SU-DHL-6 (cell line): ENCODE data around the gene AK1.

Experiments used
- H2AFZ ChIP-seq: fragments of 200-600 bp; sonication (generic); 2 replicates; pipeline ENCODE4 v1.6.1; 2014; ENCODE audit warnings: low read depth, mild to moderate bottlenecking, moderate library complexity, mixed read lengths, antibody characterized with exemption, low read length; ENCODE audit not compliant: severe bottlenecking
- H3F3A ChIP-seq: fragments of 200-600 bp; shearing (Covaris generic); 2 replicates; pipeline ENCODE4 v1.6.0; 2016; ENCODE audit warnings: antibody characterized with exemption, mild to moderate bottlenecking; ENCODE audit not compliant: insufficient read depth
- H3K27ac ChIP-seq: fragments of 200-600 bp; sonication (generic); 2 replicates; pipeline ENCODE4 v1.5.1; 2016; ENCODE audit warnings: low read depth, mild to moderate bottlenecking, low read length, moderate library complexity, mixed read lengths
- H3K27me3 ChIP-seq: fragments of 200-600 bp; sonication (generic), shearing (Covaris generic); 2 replicates; pipeline ENCODE4 v1.6.0; 2014; ENCODE audit warnings: mild to moderate bottlenecking, low read length
- H3K36me3 ChIP-seq: fragments of 200-600 bp; sonication (generic); 2 replicates; pipeline ENCODE4 v1.6.1; 2014; ENCODE audit warnings: mild to moderate bottlenecking, low read length, mixed read lengths
- H3K4me2 ChIP-seq: fragments of 300-600, 200-600 bp; shearing (Covaris generic), sonication (generic); 2 replicates; pipeline ENCODE4 v1.6.0; 2014; ENCODE audit warnings: low read length, low read depth, mild to moderate bottlenecking; ENCODE audit not compliant: poor library complexity, severe bottlenecking
- H3K4me3 ChIP-seq: fragments of 200-600 bp; sonication (generic); 2 replicates; pipeline ENCODE4 v1.5.1; 2014; ENCODE audit warnings: antibody characterized with exemption, low read length, mild to moderate bottlenecking, mixed read lengths; ENCODE audit not compliant: insufficient read depth, poor library complexity, severe bottlenecking
- H3K79me2 ChIP-seq: fragments of 200-600 bp; sonication (generic); 2 replicates; pipeline ENCODE4 v1.6.1; 2014; ENCODE audit warnings: mild to moderate bottlenecking, low read length, moderate library complexity; ENCODE audit not compliant: insufficient read depth
- H3K9ac ChIP-seq: fragments of 200-600 bp; sonication (generic); 2 replicates; pipeline ENCODE4 v1.7.0; 2014; ENCODE audit warnings: mild to moderate bottlenecking, low read length
- H3K9me2 ChIP-seq: fragments of 200-600 bp; sonication (generic); replicated peaks from 2 replicates; pipeline ENCODE4 v1.6.1; 2014; ENCODE audit warnings: low read length; ENCODE audit not compliant: insufficient read depth
- H3K9me3 ChIP-seq: fragments of 200-600 bp; sonication (generic); 2 replicates; pipeline ENCODE4 v1.6.1; 2014; ENCODE audit warnings: low read length, mixed read lengths; ENCODE audit not compliant: insufficient read depth
- H4K20me1 ChIP-seq: fragments of 200-600 bp; sonication (generic); 2 replicates; pipeline ENCODE4 v1.6.1; 2014; ENCODE audit warnings: low read depth, mild to moderate bottlenecking, antibody characterized with exemption, low read length, moderate library complexity, mixed read lengths
- CTCF ChIP-seq: fragments of 200-600 bp; sonication (generic); IDR thresholded peaks from one replicate; pipeline ENCODE4 v1.5.1; 2017; ENCODE audit warnings: antibody characterized with exemption, mild to moderate bottlenecking, low read length, moderate library complexity; ENCODE audit not compliant: insufficient read depth, poor library complexity, severe bottlenecking
- EZH2phosphoT487 ChIP-seq: fragments of 200-600 bp; sonication (generic), shearing (Covaris generic); conservative IDR thresholded peaks from 2 replicates; pipeline ENCODE4 v1.6.1; 2018; ENCODE audit warnings: mild to moderate bottlenecking, antibody characterized with exemption, low read length, moderate library complexity, mixed read lengths

Gene AK1

GRCh38 chr9:127844821-127845359, 32.6 kb downstream of the AK1 start:
- Histone ChIP-seq H3K9me3 (peaks cover 8% of the 10 kb centered on the region; the same call in 1 of the 2 replicates), H3F3A (no peaks in the 10 kb centered on the region), H3K79me2 (no peaks in the 10 kb centered on the region), H4K20me1 (no peaks in the 10 kb centered on the region), H2AFZ (no peak overlapping the region), H3K36me3 (no peaks in the 10 kb centered on the region), H3K9me2 (no peaks in the 10 kb centered on the region), H3K4me3 (no peak overlapping the region), H3K27me3 (no peaks in the 10 kb centered on the region), H3K4me2 (no peak overlapping the region), H3K27ac (no peak overlapping the region), H3K9ac (no peak overlapping the region)
- no peak for TF ChIP-seq CTCF
- TF ChIP-seq EZH2phosphoT487: no peak

- no peaks in the 10 kb centered on the region for H4K20me1 ChIP-seq
- TF ChIP-seq EZH2phosphoT487: no peak
- TF ChIP-seq CTCF: no peak
- H3K9me3 ChIP-seq: no peaks in the 10 kb centered on the region
- H3K27me3 ChIP-seq: no peaks in the 10 kb centered on the region
- no peaks in the 10 kb centered on the region for H3F3A ChIP-seq
- no peak overlapping the region for H2AFZ ChIP-seq
- H3K27ac ChIP-seq: no peak overlapping the region
- no peaks in the 10 kb centered on the region for H3K79me2 ChIP-seq
- no peak overlapping the region for H3K9ac ChIP-seq
- no peaks in the 10 kb centered on the region for H3K9me2 ChIP-seq
- no peak overlapping the region for H3K4me2 ChIP-seq
- H3K4me3 ChIP-seq: no peak overlapping the region
- no peaks in the 10 kb centered on the region for H3K36me3 ChIP-seq
Measured at GRCh38 chr9:127841087-127841835, 36.2 kb downstream of the AK1 start.

GRCh38 chr9:127838375-127839078, 38.9 kb downstream of the AK1 start:
- H3K9me2 ChIP-seq: no peaks in the 10 kb centered on the region
- no peak overlapping the region for H3K27ac ChIP-seq
- H3K4me3 ChIP-seq: no peak overlapping the region
- no peaks in the 10 kb centered on the region for H3K27me3 ChIP-seq
- H2AFZ ChIP-seq: no peak overlapping the region
- H3K4me2 ChIP-seq: no peak overlapping the region
- TF ChIP-seq CTCF: no peak
- no peak overlapping the region for H3K9ac ChIP-seq
- H3K9me3 ChIP-seq: no peaks in the 10 kb centered on the region
- H3F3A ChIP-seq: no peaks in the 10 kb centered on the region
- no peaks in the 10 kb centered on the region for H4K20me1 ChIP-seq
- no peaks in the 10 kb centered on the region for H3K79me2 ChIP-seq
- H3K36me3 ChIP-seq: no peaks in the 10 kb centered on the region
